Neutrophil (primary cell): ENCODE measurements around the gene BCAS3.
A peak's percentile ranks its signal among the peaks of the same experiment; 100 is the strongest.
"Not testable (repeated sequence)": the region's sequence is repeated elsewhere in the genome, so short reads cannot be mapped to it uniquely, and the experiment has no call there.

Experiments used
- H3K27ac ChIP-seq: fragments of 200-600 bp; sonication (generic); 2 replicates; pipeline ENCODE4 v1.5.1; 2016; ENCODE audit warnings: mild to moderate bottlenecking, moderate library complexity
- H3K27me3 ChIP-seq: fragments of 200-600 bp; sonication (generic); 2 replicates; pipeline ENCODE4 v1.6.0; 2016; ENCODE audit warnings: mild to moderate bottlenecking
- H3K36me3 ChIP-seq: fragments of 200-600 bp; sonication (generic); 2 replicates; pipeline ENCODE4 v1.5.1; 2017
- H3K4me1 ChIP-seq, 2 experiments: fragments of 200-600 bp in 1 of 2; sonication (generic) in 1 of 2; 1 replicate in 1 of 2; 2 replicates in 1 of 2; pipeline versions ENCODE4 v1.5.1 to v1.6.1; 2013 to 2016; ENCODE audit warnings: low read depth in 1 of 2, low read length in 1 of 2, mild to moderate bottlenecking in 1 of 2, moderate library complexity in 1 of 2; ENCODE audit not compliant: control insufficient read depth in 1 of 2, insufficient read depth in 1 of 2
- H3K4me3 ChIP-seq, 2 experiments: fragments of 200-600 bp in 1 of 2; sonication (generic) in 1 of 2; 1 replicate in 1 of 2; 2 replicates in 1 of 2; pipeline ENCODE4 v1.5.1; 2013 to 2016; ENCODE audit warnings: low read depth in 1 of 2, low read length in 1 of 2, mild to moderate bottlenecking in 1 of 2, moderate library complexity in 1 of 2
- H3K9me3 ChIP-seq: fragments of 200-600 bp; sonication (generic); 2 replicates; pipeline ENCODE4 v1.5.1; 2016
- CTCF ChIP-seq: fragments of 200-600 bp; sonication (generic); IDR thresholded peaks from 2 replicates; pipeline ENCODE4 v1.5.1; 2016; ENCODE audit warnings: antibody characterized with exemption

The BCAS3 gene

GRCh38 chr17:61144617-61145564 lies 467.2 kb downstream of the BCAS3 start:
- no peak for TF ChIP-seq CTCF
- peak overlapping the region in 1 of 2 experiments; percentile 1 for H3K4me3 ChIP-seq
- H3K4me1 ChIP-seq: peaks cover 22 to 29% of the 10 kb centered on the region in 2 experiments
- H3K9me3 ChIP-seq: no peaks in the 10 kb centered on the region
- H3K27ac ChIP-seq: peak overlapping the region; percentile 69
- H3K27me3 ChIP-seq: no peaks in the 10 kb centered on the region
- no peaks in the 10 kb centered on the region for H3K36me3 ChIP-seq

DNA sequence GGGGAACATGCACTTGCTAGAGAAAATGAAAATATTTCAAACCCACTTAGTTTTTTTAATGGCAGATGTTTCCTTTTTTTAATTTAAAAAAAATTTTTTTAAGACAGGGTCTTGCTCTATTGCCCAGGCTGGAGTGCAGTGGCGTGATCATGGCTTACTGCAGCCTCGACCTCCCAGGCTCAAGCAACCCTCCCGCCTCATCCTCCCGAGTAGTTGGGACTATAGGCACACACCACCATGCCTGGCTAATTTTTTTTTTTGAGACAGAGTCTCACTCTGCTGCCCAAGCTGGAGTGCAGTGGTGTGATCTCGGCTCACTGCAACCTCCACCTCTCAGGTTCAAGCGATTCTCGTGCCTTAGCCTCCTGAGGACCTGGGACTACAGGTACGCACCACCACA lies 469.2 kb downstream of the BCAS3 start:
- not testable (repeated sequence) for H3K4me3 ChIP-seq, H3K36me3 ChIP-seq, H3K9me3 ChIP-seq, H3K27me3 ChIP-seq, H3K27ac ChIP-seq
- H3K4me1 ChIP-seq: peaks cover 25 to 30% of the 10 kb centered on the region in 2 experiments

GRCh38 chr17:61149106-61149825 lies 471.6 kb downstream of the BCAS3 start:
- no peak for TF ChIP-seq CTCF
- H3K27ac ChIP-seq: no peak overlapping the region
- no peaks in the 10 kb centered on the region for H3K27me3 ChIP-seq
- H3K36me3 ChIP-seq: no peaks in the 10 kb centered on the region
- peaks cover 39 to 43% of the 10 kb centered on the region in 2 experiments for H3K4me1 ChIP-seq
- no peak overlapping the region for H3K4me3 ChIP-seq
- no peaks in the 10 kb centered on the region for H3K9me3 ChIP-seq

GRCh38 chr17:61149862-61150362 lies 472.3 kb downstream of the BCAS3 start:
- H3K4me3 ChIP-seq: no peak overlapping the region
- peak overlapping the region; percentile 29 for H3K27ac ChIP-seq
- H3K4me1 ChIP-seq: peaks cover 38 to 41% of the 10 kb centered on the region in 2 experiments
- no peaks in the 10 kb centered on the region for H3K36me3 ChIP-seq
- H3K27me3 ChIP-seq: no peaks in the 10 kb centered on the region
- H3K9me3 ChIP-seq: no peaks in the 10 kb centered on the region
- TF ChIP-seq CTCF: no peak

DNA sequence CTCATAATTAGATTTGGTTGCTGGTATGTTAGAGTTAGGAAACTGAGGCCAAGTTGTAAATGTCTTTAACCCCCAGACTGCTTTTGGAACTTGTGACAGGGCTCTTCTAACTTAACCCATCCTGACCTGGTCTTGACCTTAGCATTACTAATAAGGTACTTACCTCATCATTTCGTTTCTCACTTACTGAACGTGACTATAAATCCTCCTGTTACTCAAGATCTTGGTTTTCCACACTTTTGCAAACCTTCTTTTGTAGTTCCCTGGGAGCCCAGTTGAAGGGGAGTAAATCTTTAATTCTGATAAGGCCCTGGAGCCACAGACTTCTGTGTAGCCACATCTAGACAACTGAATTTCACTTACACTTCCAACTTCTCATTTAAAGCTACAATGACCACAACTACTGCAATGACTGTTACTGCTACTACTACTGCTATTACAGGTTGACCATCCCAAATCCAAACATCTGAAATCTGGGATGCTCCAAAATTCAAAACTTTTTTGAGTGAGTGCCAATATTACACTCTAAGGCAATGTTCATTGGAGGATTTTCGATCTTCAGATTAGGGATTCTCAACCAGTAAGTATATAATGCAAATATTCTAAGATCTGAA lies 473.1 kb downstream of the BCAS3 start:
- no peaks in the 10 kb centered on the region for H3K9me3 ChIP-seq

More for the DNA sequence above, 473.1 kb downstream of the BCAS3 start:
- Histone ChIP-seq H3K27me3 (no peaks in the 10 kb centered on the region), H3K36me3 (no peaks in the 10 kb centered on the region), H3K4me3 (no peak overlapping the region), H3K4me1 (peaks cover 29 to 32% of the 10 kb centered on the region in 2 experiments), H3K27ac (peak overlapping the region; percentile 29)
- no peak for TF ChIP-seq CTCF
